ENCODE results near the gene GRK5.

DNA sequence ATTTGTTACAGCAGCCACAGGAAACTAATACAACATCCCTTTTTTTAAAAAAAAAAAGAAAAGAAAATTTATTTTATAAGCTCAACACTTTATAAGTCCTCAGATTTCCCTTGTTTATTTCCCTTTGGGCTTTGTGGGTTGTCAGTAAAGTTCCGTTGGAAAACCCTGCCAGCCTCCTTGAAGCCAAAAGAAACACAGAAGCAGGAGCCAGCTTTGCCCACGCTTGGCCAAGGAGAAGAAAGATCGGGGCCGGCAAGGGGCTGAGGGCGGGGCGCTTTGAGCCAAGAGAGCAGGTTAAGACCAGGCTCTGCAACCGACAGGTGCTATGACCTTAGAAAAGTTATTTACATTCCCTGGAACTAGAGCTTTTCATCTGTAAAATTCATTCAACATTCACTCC lies 262.5 kb downstream of the GRK5 start:
- TF ChIP-seq CTCF (IDR thresholded peaks at IDR 0.05), result no peak
- no peak for TF ChIP-seq ZFX (IDR thresholded peaks at IDR 0.05; ENCODE audit: borderline replicate concordance)
